ENCODE results near the gene C1QL2. TPM values are rescaled to one million over a fixed set of nuclear protein-coding genes. Genes with fewer than 3 reads are reported as not detected.

The C1QL2 gene
- total RNA-seq, 1 donor from 2014 or later: 0.10 TPM

GRCh38 chr2:119137502-119137901, 21.0 kb downstream of the C1QL2 start:
- no peak for DNase-seq

GRCh38 chr2:119136872-119137271, 21.7 kb downstream of the C1QL2 start:
- no peak for DNase-seq

- DNase-seq: no peak
These were observed 22.5 kb downstream of the C1QL2 start for GRCh38 chr2:119136093-119136492.

- DNase-seq: no peak
These were observed 23.8 kb downstream of the C1QL2 start for GRCh38 chr2:119134775-119135174.

GRCh38 chr2:119126650-119127049, 31.9 kb downstream of the C1QL2 start:
- DNase-seq: no peak

GRCh38 chr2:119123389-119123788, 35.2 kb downstream of the C1QL2 start:
- DNase-seq: no peak

GRCh38 chr2:119122663-119123062, 35.9 kb downstream of the C1QL2 start:
- DNase-seq: no peak

- DNase-seq: no peak
These were observed 38.4 kb downstream of the C1QL2 start for GRCh38 chr2:119119999-119120756.

- no peak for DNase-seq
These were observed 39.3 kb downstream of the C1QL2 start for GRCh38 chr2:119119076-119119785.

GRCh38 chr2:119117891-119118882, 40.4 kb downstream of the C1QL2 start:
- no peak for DNase-seq

GRCh38 chr2:119117408-119117807, 41.1 kb downstream of the C1QL2 start:
- no peak for DNase-seq

GRCh38 chr2:119116411-119117295, 41.9 kb downstream of the C1QL2 start:
- no peak for DNase-seq

- DNase-seq: no peak
These were observed 44.3 kb downstream of the C1QL2 start for GRCh38 chr2:119114266-119114665.

- DNase-seq: no peak
These were observed 45.1 kb downstream of the C1QL2 start for GRCh38 chr2:119113489-119113770.

- no peak for DNase-seq
These were observed 45.6 kb downstream of the C1QL2 start for GRCh38 chr2:119112770-119113488.

GRCh38 chr2:119112230-119112629, 46.3 kb downstream of the C1QL2 start:
- DNase-seq: no peak

- no peak for DNase-seq
These were observed 47.2 kb downstream of the C1QL2 start for GRCh38 chr2:119111115-119111975.

GRCh38 chr2:119109866-119110265, 48.7 kb downstream of the C1QL2 start:
- no peak for DNase-seq

GRCh38 chr2:119108186-119108585, 50.4 kb downstream of the C1QL2 start:
- DNase-seq: no peak

- DNase-seq: no peak
These were observed 52.2 kb downstream of the C1QL2 start for GRCh38 chr2:119106301-119106897.

Data from skin of body (tissue), 2 donors.